Spinal cord (tissue), 10 donors: Measurements from ENCODE around the gene SHMT2. TPM values are rescaled to one million over a fixed set of nuclear protein-coding genes. Genes with fewer than 3 reads are reported as not detected.

Source experiments
- DNase-seq, 6 donors: peaks; one replicate each; pipeline versions ENCODE4 v3.0.0 to v3.0.0-alpha.2; 2013 to 2015; ENCODE audit warnings: low spot score in 6 of 6, low read depth in 4 of 6
- H3K27ac ChIP-seq: one replicate; pipeline ENCODE4 v1.5.1; 2013; ENCODE audit warnings: low read depth, low read length, control low read depth
- H3K27me3 ChIP-seq: one replicate; pipeline ENCODE4 v1.6.1; 2013; ENCODE audit warnings: low read length; ENCODE audit not compliant: control insufficient read depth, insufficient read depth
- H3K36me3 ChIP-seq: one replicate; pipeline ENCODE4 v1.6.1; 2013; ENCODE audit warnings: low read length; ENCODE audit not compliant: control insufficient read depth, insufficient read depth
- H3K4me1 ChIP-seq: one replicate; pipeline ENCODE4 v1.6.1; 2013; ENCODE audit warnings: low read length; ENCODE audit not compliant: control insufficient read depth, insufficient read depth
- H3K4me3 ChIP-seq: one replicate; pipeline ENCODE4 v1.5.1; 2013; ENCODE audit warnings: low read depth, low read length, control low read depth
- H3K9me3 ChIP-seq: one replicate; pipeline ENCODE4 v1.6.1; 2013; ENCODE audit warnings: low read length; ENCODE audit not compliant: control insufficient read depth, insufficient read depth
- WGBS: methylation state at CpG from one replicate; pipeline ENCODE4 v1.1.5; 2013; ENCODE audit warnings: missing lambda C conversion rate; ENCODE audit not compliant: insufficient coverage; 5-methylcytosine and 5-hydroxymethylcytosine counted together
- polyA plus RNA-seq, 2 donors: library from polyadenylated mRNA; unstranded; fragments of 120-200 nt; gene quantifications; one replicate each; pipeline ENCODE4 v1.2.1, GENCODE V29; 2013; ENCODE audit not compliant: insufficient read length in 2 of 2
- total RNA-seq, 2 donors: library from RNA; depleted of rRNA in 1 of 2; stranded (reverse); fragments of 120-200 nt in 1 of 2; fragments of >200 nt in 1 of 2; gene quantifications; one replicate each; pipeline versions ENCODE4 v1.2.3 to v1.2.4, GENCODE V29; 2013 to 2014
- donor health status: healthy.

Gene SHMT2
- total and polyA plus RNA-seq, 4 donors, result 37.5 to 62.6 (median 57.8) TPM

- Histone ChIP-seq H3K27ac (no peak overlapping the region), H3K9me3 (no peaks in the 10 kb centered on the region), H3K36me3 (peaks cover 65% of the 10 kb centered on the region), H3K27me3 (peaks cover 31% of the 10 kb centered on the region), H3K4me3 (no peak overlapping the region), H3K4me1 (peaks cover 50% of the 10 kb centered on the region)
- no peak for DNase-seq
- 89% methylated on average over 15 of the region's 27 CpGs for WGBS
Measured at GRCh38 chr12:57211791-57212700, 17.5 kb upstream of the SHMT2 start.

- WGBS, result no CpG with 5 or more reads among the region's 7 CpGs
- H3K27me3 ChIP-seq, result peaks cover 38% of the 10 kb centered on the region
- H3K36me3 ChIP-seq, result peaks cover 59% of the 10 kb centered on the region
- no peak for DNase-seq
- H3K27ac ChIP-seq, result no peak overlapping the region
- H3K9me3 ChIP-seq, result no peaks in the 10 kb centered on the region
- H3K4me3 ChIP-seq, result no peak overlapping the region
- H3K4me1 ChIP-seq, result peaks cover 54% of the 10 kb centered on the region
Measured at GRCh38 chr12:57212701-57213057, 16.8 kb upstream of the SHMT2 start.

GRCh38 chr12:57213058-57213715 is 16.3 kb upstream of the SHMT2 start:
- Histone ChIP-seq H3K27ac (no peak overlapping the region), H3K27me3 (peaks cover 43% of the 10 kb centered on the region), H3K36me3 (peaks cover 54% of the 10 kb centered on the region), H3K4me3 (no peak overlapping the region), H3K4me1 (peaks cover 59% of the 10 kb centered on the region), H3K9me3 (no peaks in the 10 kb centered on the region)
- 1% methylated on average over 8 of the region's 16 CpGs for WGBS
- DNase-seq, result peak in 5 of 6 donors; percentile 70 to 97 (median 82)

- Histone ChIP-seq H3K27me3 (peaks cover 49% of the 10 kb centered on the region), H3K36me3 (peaks cover 47% of the 10 kb centered on the region), H3K27ac (no peak overlapping the region), H3K4me1 (peaks cover 59% of the 10 kb centered on the region), H3K4me3 (no peak overlapping the region), H3K9me3 (no peaks in the 10 kb centered on the region)
- DNase-seq, result no peak
- WGBS, result 66% methylated on average over 3 of the region's 4 CpGs
Measured at GRCh38 chr12:57213763-57214397, 15.6 kb upstream of the SHMT2 start.

- DNase-seq, result peak in 3 of 6 donors; percentile 48 to 94 (median 88)
- Histone ChIP-seq H3K9me3 (no peaks in the 10 kb centered on the region), H3K4me1 (peaks cover 64% of the 10 kb centered on the region), H3K27ac (no peak overlapping the region), H3K36me3 (peaks cover 42% of the 10 kb centered on the region), H3K4me3 (no peak overlapping the region), H3K27me3 (peaks cover 54% of the 10 kb centered on the region)
- whole genome bisulfite sequencing, result 2% methylated on average over 11 of the region's 14 CpGs
Measured at GRCh38 chr12:57214398-57214781, 15.1 kb upstream of the SHMT2 start.

GRCh38 chr12:57215065-57215464 is 14.4 kb upstream of the SHMT2 start:
- Histone ChIP-seq H3K4me1 (peaks cover 71% of the 10 kb centered on the region), H3K27me3 (peaks cover 61% of the 10 kb centered on the region)

GRCh38 chr12:57215668-57216013 is 13.9 kb upstream of the SHMT2 start:
- Histone ChIP-seq H3K4me1 (peaks cover 76% of the 10 kb centered on the region), H3K9me3 (no peaks in the 10 kb centered on the region), H3K27me3 (peaks cover 67% of the 10 kb centered on the region), H3K4me3 (peak overlapping the region; percentile 9), H3K36me3 (peaks cover 30% of the 10 kb centered on the region), H3K27ac (no peak overlapping the region)
- peak in 1 of 6 donors; percentile 61 for DNase-seq
- WGBS, result 14% methylated on average over 7 of the region's 7 CpGs

More at GRCh38 chr12:57215065-57215464, 14.4 kb upstream of the SHMT2 start:
- 32% methylated on average over 11 of the region's 11 CpGs for WGBS
- DNase-seq, result no peak
- no peak overlapping the region for H3K27ac ChIP-seq
- H3K36me3 ChIP-seq, result peaks cover 36% of the 10 kb centered on the region
- no peak overlapping the region for H3K4me3 ChIP-seq
- no peaks in the 10 kb centered on the region for H3K9me3 ChIP-seq

- DNase-seq, result peak in 2 of 6 donors; percentile 66 to 80
- Histone ChIP-seq H3K4me1 (peaks cover 80% of the 10 kb centered on the region), H3K27ac (no peak within 1 kb of the TSS)
Measured at GRCh38 chr12:57216014-57216911, 13.2 kb upstream of the SHMT2 start, which contains the start of gene NXPH4. TSS of gene NXPH4 (plus strand) at chr12:57216794. CDS start at chr12:57216970, 176 bp downstream.

More at GRCh38 chr12:57216014-57216911, 13.2 kb upstream of the SHMT2 start, which contains the start of gene NXPH4:
- H3K9me3 ChIP-seq, result no peaks in the 10 kb centered on the region
- WGBS, result under 1% methylated on average over 98 of the region's 102 CpGs
- H3K4me3 ChIP-seq, result peak within 1 kb of the TSS; percentile 35
- peaks cover 24% of the 10 kb centered on the region for H3K36me3 ChIP-seq
- peaks cover 73% of the 10 kb centered on the region for H3K27me3 ChIP-seq
